Suprapubic skin (tissue), 4 donors: Measurements from ENCODE around the gene ADAMTS2. TPM values are rescaled to one million over a fixed set of nuclear protein-coding genes. Genes with fewer than 3 reads are reported as not detected.

Experiments used
- DNase-seq, 2 donors: peaks; one replicate each; pipeline ENCODE4 v3.0.0-alpha.2; 2019; ENCODE audit warnings: low spot score in 2 of 2
- H3K27ac ChIP-seq: fragments of 200-600 bp; sonication (generic); one replicate; pipeline ENCODE4 v1.5.1; 2019
- H3K27me3 ChIP-seq: fragments of 200-600 bp; sonication (generic); one replicate; pipeline ENCODE4 v1.5.1; 2019
- H3K36me3 ChIP-seq: fragments of 200-600 bp; sonication (generic); one replicate; pipeline ENCODE4 v1.5.1; 2019
- H3K4me1 ChIP-seq: fragments of 200-600 bp; sonication (generic); one replicate; pipeline ENCODE4 v1.5.1; 2019
- H3K4me3 ChIP-seq: fragments of 200-600 bp; sonication (generic); one replicate; pipeline ENCODE4 v1.5.1; 2019; ENCODE audit warnings: mild to moderate bottlenecking
- H3K9me3 ChIP-seq: fragments of 200-600 bp; sonication (generic); one replicate; pipeline ENCODE4 v1.5.1; 2019
- EP300 ChIP-seq: sonication (generic); formaldehyde crosslinking; IDR thresholded peaks from one replicate; pipeline ENCODE4 v1.6.1; 2017; ENCODE audit warnings: antibody characterized with exemption
- POLR2A ChIP-seq, 2 donors: fragments of 450-650 bp; IDR thresholded peaks; one replicate each; pipeline ENCODE4 v1.6.1; 2017; ENCODE audit warnings: antibody characterized with exemption in 2 of 2, mild to moderate bottlenecking in 2 of 2, moderate library complexity in 2 of 2
- POLR2AphosphoS5 ChIP-seq, 3 donors: sonication (generic); formaldehyde crosslinking; IDR thresholded peaks; one replicate each; pipeline ENCODE4 v1.6.1; 2017; ENCODE audit warnings: antibody characterized with exemption in 3 of 3
- WGBS: methylation state at CpG from one replicate; pipeline ENCODE4 v1.1.5; 2018; 5-methylcytosine and 5-hydroxymethylcytosine counted together
- total RNA-seq, 4 donors: library from RNA; depleted of rRNA; stranded (reverse); fragments of >200 nt; gene quantifications; one replicate each; pipeline ENCODE4 v1.1.0, GENCODE V29; 2016
- TF ChIP-seq, protein P1 (sequence below), 2 donors: fragments of 200-600 bp in 1 of 2; fragments of 450-650 bp in 1 of 2; sonication (generic) in 1 of 2; IDR thresholded peaks; one replicate each; pipeline ENCODE4 v1.5.1; 2016 to 2019; ENCODE audit warnings: antibody characterized with exemption in 2 of 2, mild to moderate bottlenecking in 1 of 2, moderate library complexity in 1 of 2

ADAMTS2 gene
- total RNA-seq = 1 to 10 TPM; 3.1 to 5.5 (median 4.3) TPM

DNA sequence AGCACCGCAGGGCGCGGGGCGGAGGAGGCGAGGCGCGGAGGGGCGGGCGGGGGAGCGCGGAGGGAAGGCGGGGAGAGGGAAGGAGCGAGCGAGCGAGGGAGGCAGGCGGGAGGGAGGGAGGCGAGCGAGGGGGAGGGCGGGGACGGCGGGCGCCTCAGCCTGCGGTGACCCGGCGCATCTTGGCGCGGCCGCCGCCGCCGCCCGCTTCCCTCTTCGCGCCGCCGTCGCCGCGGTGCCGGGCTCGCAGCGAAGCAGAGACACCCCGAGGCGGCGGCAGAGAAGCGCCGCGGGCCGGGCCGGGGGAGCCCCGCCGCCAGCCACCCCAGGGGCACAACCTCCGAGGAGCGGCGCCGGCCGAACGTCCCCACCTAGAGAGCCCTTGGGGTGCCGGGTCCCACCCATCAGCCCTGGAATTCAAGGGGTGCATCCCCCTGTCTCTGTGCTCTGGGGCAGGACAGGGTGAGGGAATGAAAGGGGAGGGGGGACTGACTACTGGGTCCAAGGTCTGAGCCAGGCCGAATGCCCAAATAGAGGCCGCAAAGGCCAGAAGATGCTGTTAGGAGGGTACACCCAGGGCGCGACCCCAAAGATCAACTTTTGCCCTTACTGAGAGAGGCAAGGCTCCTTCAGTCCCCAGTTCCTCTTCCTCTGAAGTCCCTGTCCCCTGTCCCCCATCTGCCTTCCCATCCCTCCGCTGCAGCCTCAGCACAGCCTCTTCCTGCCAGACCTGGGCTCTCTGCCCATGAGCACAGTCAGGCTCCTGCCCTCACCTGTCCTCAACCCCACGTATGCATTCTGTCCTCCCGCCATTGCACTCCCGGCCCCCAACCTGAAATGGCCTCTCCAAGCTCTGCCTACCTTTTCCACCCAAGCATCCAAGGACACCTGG is at the start of gene ADAMTS2:
Gene ADAMTS2, minus strand, starts transcription at position 29 of the 889 bp plus-strand sequence. CDS start 133 bp downstream, outside the sequence.
- H3K4me1 ChIP-seq = peaks cover 38% of the 10 kb centered on the region
- H3K4me3 ChIP-seq = peak within 1 kb of the TSS; percentile 74
- WGBS = 18% methylated on average over 19 of the region's 67 CpGs
- peak within 1 kb of the TSS; percentile 75 for H3K27ac ChIP-seq
- peak in 1 of 2 donors; percentile 88 for DNase-seq
- H3K36me3 ChIP-seq = no peaks in the 10 kb centered on the region
- H3K27me3 ChIP-seq = peaks cover 62% of the 10 kb centered on the region
- no peaks in the 10 kb centered on the region for H3K9me3 ChIP-seq
- TF ChIP-seq EP300 = no peak
- TF ChIP-seq POLR2A (IDR thresholded peaks at IDR 0.05) = no peak
- TF ChIP-seq, protein P1, sequence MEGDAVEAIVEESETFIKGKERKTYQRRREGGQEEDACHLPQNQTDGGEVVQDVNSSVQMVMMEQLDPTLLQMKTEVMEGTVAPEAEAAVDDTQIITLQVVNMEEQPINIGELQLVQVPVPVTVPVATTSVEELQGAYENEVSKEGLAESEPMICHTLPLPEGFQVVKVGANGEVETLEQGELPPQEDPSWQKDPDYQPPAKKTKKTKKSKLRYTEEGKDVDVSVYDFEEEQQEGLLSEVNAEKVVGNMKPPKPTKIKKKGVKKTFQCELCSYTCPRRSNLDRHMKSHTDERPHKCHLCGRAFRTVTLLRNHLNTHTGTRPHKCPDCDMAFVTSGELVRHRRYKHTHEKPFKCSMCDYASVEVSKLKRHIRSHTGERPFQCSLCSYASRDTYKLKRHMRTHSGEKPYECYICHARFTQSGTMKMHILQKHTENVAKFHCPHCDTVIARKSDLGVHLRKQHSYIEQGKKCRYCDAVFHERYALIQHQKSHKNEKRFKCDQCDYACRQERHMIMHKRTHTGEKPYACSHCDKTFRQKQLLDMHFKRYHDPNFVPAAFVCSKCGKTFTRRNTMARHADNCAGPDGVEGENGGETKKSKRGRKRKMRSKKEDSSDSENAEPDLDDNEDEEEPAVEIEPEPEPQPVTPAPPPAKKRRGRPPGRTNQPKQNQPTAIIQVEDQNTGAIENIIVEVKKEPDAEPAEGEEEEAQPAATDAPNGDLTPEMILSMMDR (IDR thresholded peaks at IDR 0.05) = no peak
- TF ChIP-seq POLR2AphosphoS5 (IDR thresholded peaks at IDR 0.05) = no peak

DNA sequence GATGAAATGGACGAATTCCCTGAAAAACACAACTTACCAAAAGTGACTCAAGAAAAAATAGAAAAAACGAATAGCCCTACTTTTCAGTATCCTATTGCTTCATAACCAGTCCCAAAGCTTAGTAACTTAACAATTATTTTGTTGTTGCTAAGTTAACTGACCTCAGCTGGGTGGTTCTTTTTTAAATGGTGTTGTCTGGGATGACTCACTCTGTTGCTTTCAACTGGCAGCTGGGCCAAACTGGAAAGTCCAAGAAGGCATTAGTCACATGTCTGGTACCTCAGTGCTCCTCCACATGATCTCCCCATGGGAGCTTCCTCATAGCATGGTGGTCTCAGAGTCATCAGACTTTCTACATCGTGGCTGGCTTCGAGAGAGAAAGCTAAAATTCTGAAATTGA is 47.8 kb upstream of the ADAMTS2 start:
- Histone ChIP-seq H3K9me3 (no peaks in the 10 kb centered on the region), H3K36me3 (no peaks in the 10 kb centered on the region), H3K27me3 (no peaks in the 10 kb centered on the region), H3K4me1 (no peaks in the 10 kb centered on the region), H3K27ac (no peak overlapping the region), H3K4me3 (no peak overlapping the region)
- no peak for TF ChIP-seq POLR2AphosphoS5 (IDR thresholded peaks at IDR 0.05)
- TF ChIP-seq POLR2A (IDR thresholded peaks at IDR 0.05) = no peak
- TF ChIP-seq, protein P1 (IDR thresholded peaks at IDR 0.05) = no peak
- TF ChIP-seq EP300 = no peak
- 60% methylated on average over 4 of the region's 4 CpGs for whole genome bisulfite sequencing
- peak in 1 of 2 donors; percentile 23 for DNase-seq

DNA sequence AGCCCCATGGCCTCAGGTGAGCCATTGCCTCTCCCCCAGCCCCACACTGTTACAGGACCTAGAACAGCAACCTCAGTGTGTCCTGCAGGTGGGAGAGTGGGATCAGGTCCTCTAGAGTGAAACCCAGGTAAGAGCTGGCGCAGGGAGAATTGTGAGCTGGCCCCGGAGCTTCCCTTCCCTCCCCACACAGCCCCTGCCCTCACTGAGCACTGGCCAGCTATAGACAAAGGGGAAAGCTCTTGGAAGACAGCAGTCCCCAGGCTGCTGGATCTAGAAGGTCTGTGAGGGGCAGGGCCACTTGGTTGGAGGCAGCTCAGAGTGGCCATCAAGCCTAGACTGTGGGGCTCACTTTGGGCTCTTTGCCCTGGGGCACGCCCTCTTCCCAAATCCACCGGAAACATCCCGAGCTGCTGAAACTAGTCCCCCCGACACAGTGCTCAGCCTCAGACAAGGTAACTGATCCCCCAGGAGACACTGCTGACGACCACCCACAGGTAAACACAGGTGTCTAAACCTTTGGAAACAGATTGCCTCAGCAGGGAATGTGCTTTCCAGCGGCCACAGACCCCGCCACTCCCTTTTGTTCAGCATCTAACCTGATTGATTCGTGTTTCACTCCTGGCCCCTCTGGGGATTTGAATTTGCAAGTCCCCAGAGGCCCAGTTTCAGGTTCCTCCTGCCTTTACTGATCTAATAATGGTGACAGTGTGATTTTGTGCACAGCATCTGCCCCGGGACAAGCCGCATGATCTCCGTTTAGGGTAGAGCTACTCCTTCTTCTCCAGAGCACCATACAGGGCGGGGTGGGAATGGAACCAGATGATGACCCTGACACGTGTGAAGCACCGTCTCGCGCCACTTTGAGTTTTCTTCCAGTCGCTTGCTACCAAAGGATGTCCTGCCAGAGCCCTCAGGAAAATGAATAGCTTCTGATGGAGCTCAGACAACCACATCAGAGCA is 42.2 kb upstream of the ADAMTS2 start:
- Histone ChIP-seq H3K4me1 (no peaks in the 10 kb centered on the region), H3K27ac (no peak overlapping the region), H3K4me3 (no peak overlapping the region), H3K9me3 (no peaks in the 10 kb centered on the region), H3K36me3 (no peaks in the 10 kb centered on the region), H3K27me3 (no peaks in the 10 kb centered on the region)
- WGBS = 86% methylated on average over 13 of the region's 19 CpGs
- no peak for TF ChIP-seq POLR2AphosphoS5 (IDR thresholded peaks at IDR 0.05)
- no peak for TF ChIP-seq POLR2A (IDR thresholded peaks at IDR 0.05)
- no peak for TF ChIP-seq EP300
- TF ChIP-seq, protein P1 (IDR thresholded peaks at IDR 0.05) = no peak
- DNase-seq = peak in 1 of 2 donors; percentile 59

DNA sequence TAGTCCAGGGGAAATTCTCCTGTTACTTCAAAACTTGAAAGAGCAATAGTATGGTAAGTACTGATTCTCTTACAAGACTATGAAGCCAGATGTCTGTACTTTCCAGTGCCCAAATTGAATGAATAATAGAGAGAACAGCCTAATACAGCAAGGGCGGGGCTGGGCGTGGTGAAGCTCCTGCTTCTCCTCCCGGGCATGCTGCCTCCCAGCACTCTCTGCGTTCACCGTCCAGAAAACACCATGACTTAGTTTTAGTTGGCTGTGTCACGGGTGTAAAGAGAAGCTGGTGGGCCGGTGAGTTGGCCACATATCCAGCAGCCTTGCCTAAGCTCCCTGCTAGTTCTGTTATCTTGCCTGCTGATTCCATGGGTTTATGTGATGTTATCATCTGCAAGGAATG is 40.7 kb upstream of the ADAMTS2 start:
- no peak for TF ChIP-seq POLR2A (IDR thresholded peaks at IDR 0.05)
- no peak for TF ChIP-seq EP300
- no peak for TF ChIP-seq POLR2AphosphoS5 (IDR thresholded peaks at IDR 0.05)
- TF ChIP-seq, protein P1 (IDR thresholded peaks at IDR 0.05) = no peak
- Histone ChIP-seq H3K36me3 (no peaks in the 10 kb centered on the region), H3K9me3 (no peaks in the 10 kb centered on the region), H3K27ac (no peak overlapping the region), H3K27me3 (no peaks in the 10 kb centered on the region), H3K4me1 (no peaks in the 10 kb centered on the region), H3K4me3 (no peak overlapping the region)
- WGBS = 36% methylated on average over 7 of the region's 7 CpGs
- DNase-seq = peak in 1 of 2 donors; percentile 29
